A549 (cell line): ENCODE results near the gene CD207. TPM values are rescaled to one million over a fixed set of nuclear protein-coding genes. Genes with fewer than 3 reads are reported as not detected.

Source experiments
- ATAC-seq, 2 experiments: fragments of 200-7000 bp in 1 of 2; fragments of >200 bp in 1 of 2; cut with Nextera tagmentation in 1 of 2; cut with Tn5 transposase in 1 of 2; 3 replicates each; pipeline versions ENCODE4 v1.8.0 to v1.9.1; 2018 to 2020; ENCODE audit warnings: mild to moderate bottlenecking in 1 of 2, moderate library complexity in 1 of 2
- CTCF ChIA-PET: fragments of 300-600 bp; sonication (Branson Sonifier 250); formaldehyde crosslinking; extraction: SDS; loops from one replicate; lab custom pipeline; 2021; ENCODE audit warnings: antibody characterized with exemption, inconsistent platforms; lab: Yijun Ruan, JAX
- POLR2A ChIA-PET: fragments of 350-600 bp; formaldehyde crosslinking; extraction: SDS; loops from one replicate; lab custom pipeline; 2021; ENCODE audit warnings: antibody characterized with exemption, inconsistent platforms; lab: Yijun Ruan, JAX
- DNase-seq, 2 experiments: peaks; one replicate each; pipeline versions ENCODE4 v3.0.0 to v3.0.0-alpha.2; 2011 to 2016; ENCODE audit warnings: low read depth in 1 of 2, low spot score in 1 of 2
- FAIRE-seq: peaks from 2 replicates; lab custom pipeline; 2011; peaks lifted over from hg19 to GRCh38; lab: Jason Lieb, UNC
- H3K27ac ChIP-seq, 2 experiments: fragments of >200 bp; sonication (Bioruptor Twin); formaldehyde crosslinking; 3 replicates each; pipeline ENCODE4 v1.5.1; 2016 to 2017
- H3K4me1 ChIP-seq: fragments of >200 bp; sonication (Bioruptor Twin); formaldehyde crosslinking; 3 replicates; pipeline ENCODE4 v1.6.1; 2016
- H3K4me2 ChIP-seq: fragments of >200 bp; sonication (Bioruptor Twin); formaldehyde crosslinking; 3 replicates; pipeline ENCODE4 v1.6.1; 2016
- H3K4me3 ChIP-seq: fragments of >200 bp; sonication (Bioruptor Twin); formaldehyde crosslinking; 3 replicates; pipeline ENCODE4 v1.5.1; 2016
- H3K9me3 ChIP-seq: fragments of >200 bp; sonication (Bioruptor Twin); formaldehyde crosslinking; 3 replicates; pipeline ENCODE4 v1.6.1; 2016
- EHF ChIP-seq: fragments of 250-450 bp; sonication (Bioruptor Pico); IDR thresholded peaks from 2 replicates; pipeline ENCODE4 v1.5.0; 2020; ENCODE audit warnings: mild to moderate bottlenecking
- FOSB ChIP-seq: fragments of 250-450 bp; sonication (Bioruptor Pico); IDR thresholded peaks from 2 replicates; pipeline ENCODE4 v1.5.0; 2020; ENCODE audit warnings: mild to moderate bottlenecking, moderate library complexity
- FOXS1 ChIP-seq: fragments of 250-450 bp; sonication (Bioruptor Pico); IDR thresholded peaks from 2 replicates; pipeline ENCODE4 v1.5.0; 2020; ENCODE audit warnings: mild to moderate bottlenecking, moderate library complexity
- HEYL ChIP-seq: fragments of 250-450 bp; sonication (Bioruptor Pico); IDR thresholded peaks from 2 replicates; pipeline ENCODE4 v1.8.0; 2021; ENCODE audit warnings: mild to moderate bottlenecking, moderate library complexity
- HMGXB4 ChIP-seq: fragments of 250-450 bp; sonication (Bioruptor Pico); IDR thresholded peaks from 2 replicates; pipeline ENCODE4 v1.5.0; 2021; ENCODE audit warnings: mild to moderate bottlenecking, moderate library complexity, borderline replicate concordance
- HOXB13 ChIP-seq: fragments of 250-450 bp; sonication (Bioruptor Pico); IDR thresholded peaks from 2 replicates; pipeline ENCODE4 v1.5.0; 2020; ENCODE audit warnings: low read depth, mild to moderate bottlenecking, moderate library complexity
- KDM1A ChIP-seq: fragments of 200-600 bp; sonication (generic); IDR thresholded peaks from 2 replicates; pipeline ENCODE4 v1.6.1; 2016; ENCODE audit warnings: low read depth, mild to moderate bottlenecking
- KDM5A ChIP-seq: fragments of 200-600 bp; sonication (generic); IDR thresholded peaks from 2 replicates; pipeline ENCODE4 v1.6.1; 2016; ENCODE audit warnings: antibody characterized with exemption, mild to moderate bottlenecking
- MAFK ChIP-seq: fragments of 450-650 bp; IDR thresholded peaks from 2 replicates; pipeline ENCODE4 v1.6.1; 2014; ENCODE audit not compliant: partially characterized antibody
- NFE2L2 ChIP-seq: fragments of 150-350 bp; conservative IDR thresholded peaks from 2 replicates; pipeline ENCODE4 v1.6.1; 2014; ENCODE audit warnings: low read length
- PBX3 ChIP-seq: IDR thresholded peaks from 2 replicates; pipeline ENCODE4 v1.6.1; 2012
- POLR2AphosphoS2 ChIP-seq: conservative IDR thresholded peaks from 2 replicates; pipeline ENCODE4 v1.6.1; 2012; ENCODE audit warnings: low read length, improper control_type of control experiment, inconsistent platforms
- REST ChIP-seq: fragments of 200-600 bp; sonication (generic); IDR thresholded peaks from 2 replicates; pipeline ENCODE4 v1.6.1; 2016; ENCODE audit warnings: antibody characterized with exemption, mild to moderate bottlenecking, moderate library complexity
- RFX5 ChIP-seq: fragments of 450-650 bp; IDR thresholded peaks from 2 replicates; pipeline ENCODE4 v1.7.1; 2014; ENCODE audit warnings: antibody characterized with exemption, mild to moderate bottlenecking, moderate library complexity
- SREBF2 ChIP-seq: fragments of 450-650 bp; IDR thresholded peaks from 2 replicates; pipeline ENCODE4 v1.6.1; 2014; ENCODE audit warnings: mild to moderate bottlenecking, moderate library complexity
- TFCP2L1 ChIP-seq: fragments of 250-450 bp; sonication (Bioruptor Pico); IDR thresholded peaks from 2 replicates; pipeline ENCODE4 v1.5.0; 2021; ENCODE audit warnings: mild to moderate bottlenecking
- ZNF302 ChIP-seq: fragments of 250-450 bp; sonication (Bioruptor Pico); IDR thresholded peaks from 2 replicates; pipeline ENCODE4 v1.9.0; 2021; ENCODE audit warnings: inconsistent platforms, mild to moderate bottlenecking, moderate library complexity
- ZSCAN20 ChIP-seq: fragments of 250-450 bp; sonication (Bioruptor Pico); IDR thresholded peaks from 2 replicates; pipeline ENCODE4 v1.8.0; 2022; ENCODE audit warnings: mild to moderate bottlenecking, moderate library complexity
- WGBS: methylation state at CpG from one replicate; pipeline ENCODE4 v1.1.6; 2017; ENCODE audit errors: missing lambda C conversion rate; 5-methylcytosine and 5-hydroxymethylcytosine counted together
- polyA plus RNA-seq, 4 experiments: library from polyadenylated mRNA; depleted of rRNA in 3 of 4; stranded (reverse); fragments of >200 nt; fragmentation: RNase III in 1 of 4; extraction: RNeasy Plus Mini Kit Qiagen cat#74134 plus additional on column Dnase treatment in 1 of 4; gene quantifications; 2 replicates in 3 of 4; 3 replicates in 1 of 4; pipeline ENCODE4 v1.2.3, GENCODE V29; 2011 to 2017

CD207 gene
- polyA plus RNA-seq, 2 of the 4 experiments (the other 2 are of a cell fraction): 0.05 TPM; not detected in 1

- no peak overlapping the region for H3K27ac ChIP-seq
- no peak for DNase-seq
- 39% methylated on average over 6 of the region's 6 CpGs for WGBS
- no peak for ATAC-seq
- no peaks in the 10 kb centered on the region for H3K4me1 ChIP-seq
- ChIA-PET POLR2A (no interaction called here), CTCF (interaction anchor here (1.2 to 5.7 kb wide), 4 partner anchors 23 to 135 kb away, joined by 3 to 33 read pairs (median 8); no protein-coding TSS in a partner anchor)
- FAIRE-seq: no peak
- no peak overlapping the region for H3K4me2 ChIP-seq
- TF ChIP-seq HMGXB4 (CRISPR knock-in tag): no peak
- no peak for TF ChIP-seq ZNF302 (CRISPR knock-in tag)
- no peak for TF ChIP-seq REST
- no peak for TF ChIP-seq TFCP2L1 (CRISPR knock-in tag)
- TF ChIP-seq NFE2L2: no peak
- no peak for TF ChIP-seq POLR2AphosphoS2
- no peak for TF ChIP-seq SREBF2
- no peak for TF ChIP-seq EHF (CRISPR knock-in tag)
- TF ChIP-seq RFX5: no peak
- no peak for TF ChIP-seq HEYL (CRISPR knock-in tag)
- no peak for TF ChIP-seq FOSB (CRISPR knock-in tag)
- TF ChIP-seq PBX3: no peak
- peaks cover 8% of the 10 kb centered on the region; the same call in 2 of the 3 replicates for H3K9me3 ChIP-seq
- no peak overlapping the region for H3K4me3 ChIP-seq
Observed at GRCh38 chr2:70828914-70829824, 6.4 kb downstream of the CD207 start.

GRCh38 chr2:70828115-70828514 is 7.5 kb downstream of the CD207 start:
- Histone ChIP-seq H3K4me3 (no peak overlapping the region), H3K4me2 (no peak overlapping the region), H3K27ac (no peak overlapping the region), H3K9me3 (no peaks in the 10 kb centered on the region), H3K4me1 (no peaks in the 10 kb centered on the region)
- 49% methylated on average over 5 of the region's 5 CpGs for WGBS
- POLR2A ChIA-PET: no interaction called here
- ATAC-seq (no peak), FAIRE-seq (no peak), DNase-seq (no peak)
- CTCF ChIA-PET: interaction anchor here (1.2 kb wide), 1 partner anchor 25 kb away, joined by 3 read pairs; no protein-coding TSS in a partner anchor
- TF ChIP-seq KDM1A (no peak), HOXB13 (CRISPR knock-in tag) (no peak), MAFK (no peak), KDM5A (no peak), PBX3 (no peak), ZSCAN20 (CRISPR knock-in tag) (no peak), FOXS1 (no peak)
